HG02943 (cell line): Measurements from ENCODE around the gene PRKCB.
"Not testable (repeated sequence)": the region's sequence is repeated elsewhere in the genome, so short reads cannot be mapped to it uniquely, and the experiment has no call there.

ENCODE experiments used
- ATAC-seq: cut with Tn5 transposase; IDR thresholded peaks from one replicate; pipeline ENCODE4 v1.9.1; 2021; ENCODE audit warnings: mild to moderate bottlenecking, low read depth, moderate library complexity; ENCODE audit not compliant: unreplicated experiment

The PRKCB gene

DNA sequence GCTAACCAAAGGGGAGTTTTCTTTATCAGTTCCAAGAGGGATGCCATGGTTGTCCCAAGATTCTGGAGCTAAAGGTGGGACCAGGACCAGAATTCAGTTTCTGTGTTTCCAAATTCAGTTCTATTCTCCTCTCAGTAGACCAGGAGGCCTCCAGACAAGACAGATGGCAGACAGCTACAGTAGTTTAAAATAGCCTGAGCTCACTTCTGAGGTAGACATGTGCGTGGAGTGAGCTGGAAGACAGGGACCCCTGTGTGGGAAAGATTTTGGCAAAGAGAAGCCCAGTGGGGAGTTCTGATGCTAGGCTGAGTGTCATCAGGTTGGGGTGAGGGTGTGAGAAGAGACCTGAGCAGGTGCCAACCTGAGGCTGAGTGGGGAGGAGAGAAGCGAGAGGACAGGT lies 95.4 kb downstream of the PRKCB start:
- ATAC-seq, result no peak

DNA sequence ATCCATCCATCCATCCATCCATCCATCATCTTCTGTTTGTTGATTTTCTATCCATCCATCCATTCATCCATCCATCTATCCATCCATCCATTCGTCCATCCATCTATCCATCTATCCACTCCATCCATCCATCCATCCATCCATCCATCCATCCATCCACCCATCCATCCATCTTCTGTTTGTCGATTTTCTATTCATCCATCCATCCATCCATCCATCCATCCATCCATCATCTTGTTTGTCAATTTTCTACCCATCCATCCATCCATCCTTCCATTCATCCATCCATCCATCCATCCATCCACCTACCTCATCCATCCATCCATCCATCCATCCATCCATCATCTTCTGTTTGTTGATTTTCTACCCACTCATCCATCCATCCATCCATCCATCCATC lies 97.9 kb downstream of the PRKCB start:
- ATAC-seq, result not testable (repeated sequence)

DNA sequence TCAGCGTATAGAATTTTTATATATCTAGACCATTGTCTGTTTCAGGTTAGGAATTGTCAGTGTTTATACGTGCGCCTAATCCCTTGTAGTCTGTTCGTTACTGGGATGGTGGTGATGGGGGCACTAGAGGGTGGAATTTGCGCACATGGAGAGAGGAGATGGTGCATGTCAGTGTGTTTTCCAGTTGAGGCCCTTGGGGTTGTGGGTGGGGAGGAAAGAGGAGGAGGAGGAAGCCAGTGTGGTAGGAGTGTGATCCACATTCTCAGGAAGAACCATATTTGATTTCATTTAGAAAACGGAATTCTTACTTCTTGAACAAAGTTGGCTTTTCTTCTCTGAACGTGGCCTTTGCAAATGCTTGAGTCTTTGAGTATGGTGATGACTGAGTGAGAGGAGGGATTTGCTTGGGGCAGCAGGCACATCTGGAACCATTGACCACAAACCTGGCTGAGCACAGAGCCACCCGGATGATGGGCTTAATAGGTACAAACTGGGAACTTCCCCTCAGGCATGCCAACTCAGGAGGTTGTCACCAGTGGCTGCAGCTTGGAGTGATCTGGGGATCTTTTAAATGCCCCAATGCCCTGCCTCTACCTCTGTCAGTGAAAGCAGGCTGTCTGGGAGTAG lies 98.9 kb downstream of the PRKCB start:
- ATAC-seq, result no peak

DNA sequence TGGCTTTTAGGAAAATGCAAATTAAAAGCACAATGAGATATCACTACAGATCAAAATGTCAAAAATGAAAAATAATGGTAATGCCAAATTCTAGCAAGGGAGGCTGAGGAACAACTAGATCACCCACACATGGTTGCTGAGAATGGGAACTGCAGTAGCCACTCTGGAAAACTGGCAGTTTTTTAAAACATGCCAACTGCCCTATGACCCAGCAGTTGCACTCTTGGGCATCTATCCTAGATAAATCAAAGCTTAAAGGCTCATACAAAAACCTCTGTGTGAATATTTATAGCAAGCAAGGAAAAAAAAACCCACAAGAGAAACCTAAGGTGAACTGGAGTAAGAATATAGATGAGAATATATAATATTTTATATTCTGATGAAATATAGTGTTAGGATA lies 104.3 kb downstream of the PRKCB start:
- ATAC-seq, result no peak

DNA sequence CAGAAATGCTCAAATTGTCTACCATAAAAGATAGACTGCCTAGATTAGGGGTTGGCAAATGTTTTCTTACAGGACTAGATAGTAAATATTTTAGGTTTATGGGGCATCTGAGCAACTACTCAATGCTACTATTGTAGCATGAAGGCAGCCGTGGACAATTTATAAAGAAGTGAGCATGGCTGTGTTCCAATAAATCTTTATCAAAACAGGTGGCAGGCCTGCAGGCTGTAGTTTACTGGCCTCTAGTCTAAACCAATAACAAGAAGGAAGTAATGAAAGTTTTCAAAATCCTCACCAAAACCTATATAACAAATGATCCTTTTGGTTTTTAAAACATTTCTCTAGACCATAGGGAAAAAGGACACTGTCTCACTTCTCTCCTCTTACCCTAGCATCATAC lies 105.2 kb downstream of the PRKCB start:
- no peak for ATAC-seq

DNA sequence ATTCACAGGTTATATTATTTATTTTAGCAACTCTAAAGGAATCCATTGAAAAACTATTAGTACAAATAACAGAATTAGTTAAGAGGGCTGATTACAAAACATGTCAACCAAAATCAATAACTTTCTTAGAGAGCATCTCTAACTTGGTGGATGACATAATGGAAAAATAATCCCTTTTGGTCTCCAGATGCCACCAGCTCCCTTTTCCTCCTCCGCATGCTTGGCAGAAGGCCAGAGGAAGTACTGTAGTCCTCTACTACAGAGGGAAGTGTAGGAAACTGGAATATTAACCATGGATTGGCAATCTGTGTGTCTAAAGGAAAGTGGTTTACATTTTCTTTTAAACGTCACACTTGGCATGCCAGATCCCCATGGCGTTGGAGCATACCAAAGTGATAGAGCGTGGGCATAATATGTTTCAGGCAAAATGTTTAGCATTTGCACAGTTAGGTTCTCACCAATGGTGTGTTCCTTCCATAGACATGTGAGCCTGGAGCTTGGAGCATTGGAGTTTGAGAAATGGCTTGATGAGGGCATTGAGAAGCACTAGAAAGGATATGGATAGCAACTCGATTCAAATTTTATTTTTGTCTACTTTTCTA lies 106.3 kb downstream of the PRKCB start:
- ATAC-seq, result no peak

DNA sequence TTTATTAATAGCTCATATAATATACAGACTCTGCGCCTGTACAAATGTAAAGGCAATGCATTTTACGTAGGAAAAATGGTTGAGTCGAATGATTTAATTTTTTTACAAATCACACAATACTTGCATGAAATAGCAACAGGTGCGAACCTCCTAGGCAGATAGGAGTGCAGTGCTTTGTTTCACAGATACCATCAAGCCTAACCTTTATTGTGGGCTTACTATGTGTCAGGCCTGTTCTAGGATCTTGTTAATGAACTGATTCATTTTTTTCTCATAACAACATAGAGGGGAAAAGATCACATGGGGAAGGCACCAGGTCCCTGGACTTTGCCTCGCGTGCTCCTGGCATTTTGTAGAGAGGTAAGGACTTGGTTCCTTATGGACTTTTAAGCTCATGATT lies 107.8 kb downstream of the PRKCB start:
- no peak for ATAC-seq

DNA sequence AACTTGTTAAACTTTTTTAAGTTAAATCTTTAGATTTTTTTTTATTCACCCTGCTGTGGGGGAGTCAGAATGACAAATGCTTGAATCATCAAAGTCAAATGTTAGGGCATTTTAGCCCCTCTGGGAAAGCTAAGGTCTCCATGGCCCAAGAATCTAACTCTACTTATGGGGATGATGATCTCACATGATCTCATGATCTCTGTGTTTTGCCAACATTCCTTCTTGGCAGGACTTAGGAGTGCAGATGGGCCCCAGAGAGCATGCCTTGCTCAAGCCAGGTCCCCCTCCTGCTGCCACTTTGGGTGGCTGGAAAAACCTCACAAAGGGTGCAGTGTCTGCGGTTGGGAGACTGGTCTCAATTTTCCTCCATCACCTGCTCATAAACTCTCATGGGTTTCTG lies 108.6 kb downstream of the PRKCB start:
- no peak for ATAC-seq

DNA sequence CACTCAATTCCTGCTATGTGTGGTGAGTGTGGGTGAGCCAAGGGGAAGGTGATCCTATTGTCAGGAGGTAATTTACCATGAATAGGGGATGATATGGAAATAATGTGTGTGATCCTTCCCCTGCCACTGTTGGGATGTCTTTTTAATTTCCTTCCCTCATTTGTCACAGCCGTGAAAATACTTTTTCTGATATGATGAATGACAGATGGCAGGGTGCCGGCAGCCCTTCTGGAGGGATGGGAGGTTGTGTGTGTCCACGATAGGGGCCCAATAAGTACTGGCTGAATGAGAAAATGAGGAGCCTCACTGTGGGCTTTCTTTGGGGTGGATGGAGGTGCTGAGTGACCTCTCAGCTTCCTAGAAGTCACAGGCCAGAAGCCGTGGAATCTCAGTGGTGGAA lies 109.5 kb downstream of the PRKCB start:
- no peak for ATAC-seq

DNA sequence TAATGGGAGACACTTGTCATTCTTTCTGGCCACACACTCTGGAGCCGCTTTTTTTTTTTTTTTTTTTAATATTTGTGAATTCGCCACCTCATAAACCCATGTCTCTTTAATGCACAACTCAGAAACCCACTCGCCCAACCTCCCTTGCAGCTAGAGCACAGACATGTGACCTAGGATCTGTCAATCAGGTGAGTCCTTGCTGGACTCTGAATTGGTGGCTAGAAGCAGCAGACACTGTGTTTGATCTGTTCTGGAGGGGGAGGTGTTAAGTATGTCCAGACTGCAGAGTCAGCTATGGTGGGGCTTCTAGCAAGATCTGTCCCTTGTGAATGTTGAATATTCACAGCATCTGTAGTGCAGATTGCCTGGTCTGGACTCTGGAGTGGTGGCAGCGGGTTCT lies 112.1 kb downstream of the PRKCB start:
- ATAC-seq, result no peak

DNA sequence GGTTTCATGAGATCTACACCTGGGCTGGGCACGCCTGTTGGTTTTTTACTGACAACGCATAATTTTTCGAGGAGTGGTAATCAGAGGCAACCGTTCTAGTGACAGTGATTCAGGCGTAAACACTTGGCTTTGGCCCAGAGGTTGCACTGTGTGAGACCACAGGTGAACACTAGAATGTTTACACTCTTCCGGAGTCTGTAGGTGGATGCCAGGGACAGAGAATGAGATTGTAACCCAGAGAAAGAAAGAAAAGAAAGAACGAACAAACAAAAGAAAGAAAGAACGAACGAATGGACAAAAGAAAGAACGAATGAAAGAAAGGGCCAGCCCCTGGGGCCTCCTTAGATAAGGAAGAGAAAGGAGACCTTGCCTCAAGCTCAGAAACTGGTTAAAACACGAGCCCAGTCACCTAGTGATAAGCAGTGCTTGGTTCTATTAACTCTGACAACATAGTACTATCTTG lies 113.2 kb downstream of the PRKCB start:
- ATAC-seq, result no peak

DNA sequence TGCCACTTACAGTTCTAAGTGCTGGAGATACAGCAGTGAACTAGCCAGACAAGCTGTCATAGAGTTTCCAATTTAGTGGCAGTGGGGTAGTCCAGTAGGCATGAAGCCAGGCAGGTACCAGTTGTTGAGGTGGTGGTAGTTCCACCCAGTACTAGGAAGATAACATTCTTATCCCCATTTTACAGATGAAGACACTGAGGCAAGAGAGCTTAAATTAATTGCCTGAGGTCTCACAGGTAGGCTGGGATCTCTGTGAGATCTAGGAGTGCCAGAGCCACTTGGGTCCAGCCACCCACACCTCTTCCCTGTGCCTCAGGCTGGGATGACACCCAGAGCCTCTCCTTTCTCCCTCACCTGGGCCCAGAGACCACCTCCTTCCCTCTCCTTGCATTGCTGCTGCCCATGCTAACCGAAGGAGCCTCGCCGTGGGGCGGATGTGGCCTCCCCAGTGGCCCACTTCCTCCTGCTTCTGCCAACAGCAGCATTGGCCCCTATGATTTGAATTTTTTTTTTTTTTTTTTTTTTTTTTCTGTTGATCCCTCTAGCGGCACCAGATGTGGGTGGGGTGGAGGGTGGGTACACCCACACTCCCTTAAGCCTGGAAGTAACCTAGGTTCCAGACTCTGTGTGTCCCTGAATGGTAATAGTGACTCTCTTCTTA lies 114.0 kb downstream of the PRKCB start:
- ATAC-seq, result peak; percentile 56

DNA sequence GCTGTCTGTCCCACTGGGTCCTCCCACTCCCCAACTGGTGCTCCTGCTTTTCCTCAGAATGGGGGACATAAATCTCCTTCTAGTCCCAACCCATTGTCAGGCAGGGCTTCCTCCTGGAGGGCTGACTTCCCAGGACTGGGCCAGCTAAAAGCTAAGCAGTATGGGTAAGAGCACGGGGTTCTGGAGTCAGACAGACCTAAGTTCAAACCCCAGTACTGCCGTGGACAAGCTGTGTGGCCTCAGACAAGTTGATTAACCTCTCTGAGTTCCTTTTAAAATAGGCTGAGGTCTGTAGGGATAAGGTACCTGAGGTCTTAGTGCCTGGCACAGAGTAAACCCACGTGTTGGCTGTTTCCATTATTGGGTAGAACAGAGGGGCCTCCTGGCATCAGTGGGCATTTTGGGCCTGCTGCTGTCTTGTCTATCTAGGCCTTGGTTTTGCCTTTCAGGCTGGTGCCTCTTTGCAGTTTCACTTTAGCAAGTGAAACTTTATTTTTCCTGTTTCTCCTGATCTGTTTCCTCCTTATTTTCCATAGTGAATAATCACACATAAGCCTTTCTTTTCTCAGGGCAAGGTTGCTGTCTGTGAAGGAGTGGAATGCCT lies 114.6 kb downstream of the PRKCB start:
- no peak for ATAC-seq

DNA sequence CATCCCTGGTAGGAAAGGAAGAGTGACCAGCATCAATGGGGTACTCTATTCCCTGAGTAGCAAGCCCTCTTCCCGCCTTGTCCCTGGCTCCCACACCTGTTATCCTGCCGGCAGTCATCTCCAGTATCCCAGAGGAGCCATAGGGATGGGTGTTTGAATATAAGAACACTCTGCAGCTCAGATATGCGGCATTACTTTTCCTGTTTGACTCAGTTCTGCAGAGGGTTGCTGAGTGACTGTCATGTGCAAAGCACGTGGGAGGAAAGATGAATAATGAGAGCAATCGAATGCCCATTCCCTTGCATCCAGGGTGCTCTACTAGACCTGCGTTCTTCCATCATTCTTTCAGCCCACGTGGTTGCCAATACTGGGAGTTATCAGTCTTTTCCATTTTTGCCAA lies 115.1 kb downstream of the PRKCB start:
- no peak for ATAC-seq

DNA sequence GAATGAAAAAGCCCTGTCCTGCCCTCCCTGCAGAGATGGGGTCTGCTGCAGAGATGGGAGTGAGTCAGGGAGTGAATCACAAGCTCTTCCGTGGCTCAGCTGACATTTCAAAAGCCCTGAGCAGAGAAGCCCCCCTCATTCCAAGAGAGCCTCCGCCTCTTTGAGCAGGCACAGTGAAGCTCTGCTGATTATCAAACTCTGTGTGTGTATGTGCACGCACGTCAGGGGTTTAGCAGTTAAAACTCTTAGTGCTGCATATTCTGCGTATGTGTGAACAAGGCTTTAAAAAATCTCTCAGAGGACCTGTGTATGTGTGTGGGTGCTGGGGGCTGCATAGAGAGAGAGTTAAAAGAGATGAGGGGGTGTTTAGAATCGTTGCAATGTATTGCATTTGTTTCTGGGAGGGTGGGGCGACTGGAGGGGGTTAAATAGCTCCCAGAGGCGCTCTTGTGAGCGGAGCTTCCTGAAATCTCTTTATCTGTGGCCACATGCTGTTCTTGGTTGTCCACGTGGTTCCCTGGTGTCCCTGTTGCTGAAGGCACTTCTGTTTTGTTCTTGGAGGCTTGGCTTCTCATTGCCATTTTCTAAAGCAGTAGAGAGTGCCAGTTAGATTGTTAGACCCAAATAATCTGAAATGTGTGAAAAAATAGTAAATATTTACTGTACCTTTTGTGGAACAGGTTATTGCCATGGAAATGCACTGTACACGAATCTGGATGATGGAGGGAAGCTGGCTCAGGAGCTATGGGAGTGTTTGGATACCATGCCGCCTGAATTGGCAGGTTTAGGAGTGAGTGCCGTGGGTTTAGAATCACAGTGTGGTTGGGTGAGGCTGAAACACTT lies 116.6 kb downstream of the PRKCB start:
- ATAC-seq, result no peak

DNA sequence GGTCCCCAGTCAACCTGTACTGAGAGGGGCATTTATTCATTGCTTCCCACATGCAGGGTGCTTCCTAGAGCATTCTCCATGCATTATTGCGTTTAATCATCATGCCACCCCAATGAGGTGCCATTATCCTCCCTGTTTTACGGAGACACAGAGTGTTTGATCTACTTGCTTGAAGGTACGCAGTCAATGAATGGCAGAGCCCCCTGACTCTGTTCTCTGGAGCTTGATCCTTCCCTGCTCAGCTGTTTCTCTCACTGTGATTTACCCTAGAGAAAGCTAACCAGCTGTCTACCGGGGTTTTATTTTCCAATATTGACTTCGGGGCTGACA lies 117.2 kb downstream of the PRKCB start:
- no peak for ATAC-seq

DNA sequence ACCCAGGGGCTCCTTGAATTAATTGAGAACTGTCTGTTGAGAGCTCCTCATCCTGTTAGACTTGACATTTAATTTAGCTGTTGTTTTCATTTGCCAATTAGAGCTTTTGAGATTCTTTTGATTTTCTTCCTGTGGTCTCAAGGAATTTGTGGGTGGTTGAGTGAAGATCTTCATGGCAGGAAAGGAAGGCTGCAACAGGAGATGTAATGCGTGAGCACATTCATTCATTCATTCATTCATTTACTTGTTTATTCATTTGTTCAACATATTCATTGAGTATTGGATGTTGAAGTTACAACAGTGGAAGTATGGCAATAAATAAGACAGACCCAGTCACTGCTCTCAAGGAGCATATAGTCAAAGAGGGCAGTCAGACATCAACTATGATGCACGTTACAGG lies 117.7 kb downstream of the PRKCB start:
- ATAC-seq, result no peak

DNA sequence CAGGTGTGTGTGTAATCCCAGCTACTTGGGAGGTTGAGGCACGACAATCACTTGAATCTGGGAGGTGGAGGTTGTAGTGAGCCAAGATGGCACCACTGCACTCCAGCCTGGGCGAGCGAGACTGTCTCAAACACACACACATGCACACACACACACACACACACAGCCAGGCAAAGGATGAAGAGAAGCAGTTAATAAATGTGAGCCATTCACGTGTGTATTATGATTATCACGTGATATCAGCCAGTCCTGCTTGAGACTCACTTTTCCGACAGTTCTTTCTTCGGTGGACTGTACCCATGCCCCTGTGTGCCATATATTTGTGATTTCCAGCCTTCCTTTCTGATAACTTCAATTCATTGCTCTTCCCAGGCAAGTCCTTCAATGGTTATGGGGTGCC lies 119.3 kb downstream of the PRKCB start:
- ATAC-seq, result no peak

DNA sequence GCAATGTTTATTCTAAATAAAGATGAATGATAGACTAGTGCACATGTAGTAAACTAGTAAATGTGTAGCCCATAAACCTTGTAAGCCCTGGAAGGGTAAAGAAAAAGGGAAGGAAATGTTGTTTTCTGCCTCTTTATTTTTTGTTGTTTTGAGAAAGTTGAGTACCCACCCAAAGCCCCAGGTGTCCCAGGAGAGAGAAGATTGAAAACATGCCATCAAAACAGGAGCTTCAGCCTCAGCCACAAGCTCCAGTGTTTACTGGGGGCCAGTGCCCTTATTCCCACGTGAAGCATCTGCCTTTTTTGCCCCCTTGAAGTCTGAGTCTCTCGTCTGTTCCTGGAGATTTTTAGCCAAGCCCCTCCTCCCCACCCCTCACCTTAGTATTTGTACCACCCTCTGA lies 121.5 kb downstream of the PRKCB start:
- ATAC-seq, result no peak

DNA sequence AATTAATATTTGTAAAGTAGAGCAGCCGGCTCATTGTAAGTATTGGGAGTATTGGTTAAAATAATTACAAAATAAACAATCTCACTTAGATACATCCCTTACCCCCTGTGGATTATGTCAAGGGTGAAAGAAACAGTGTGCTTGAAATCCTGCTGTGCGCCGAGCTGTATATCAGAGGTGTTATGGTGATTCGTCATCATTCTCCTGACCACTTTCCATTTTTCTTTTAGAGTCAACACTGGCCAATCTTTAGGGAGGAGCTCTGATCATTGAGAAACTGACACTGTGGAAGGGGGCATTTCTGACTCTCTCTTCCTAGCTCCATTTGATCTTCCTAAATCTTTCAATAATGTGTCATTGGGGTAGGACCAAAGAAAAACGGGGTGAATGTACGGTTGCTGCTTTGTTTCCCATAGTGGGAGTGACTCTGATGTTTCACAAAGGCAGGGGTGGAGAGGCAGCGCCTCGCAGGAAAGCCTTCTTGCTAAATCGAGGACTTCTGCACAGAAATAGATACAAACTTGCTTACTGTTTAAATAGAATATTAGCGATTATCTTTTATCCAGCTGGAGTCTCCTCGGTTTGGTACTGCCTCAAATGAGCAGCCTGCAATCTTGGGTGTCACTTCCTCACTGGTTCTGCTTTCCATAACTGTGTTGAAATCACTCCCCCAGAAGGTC lies 123.4 kb downstream of the PRKCB start:
- no peak for ATAC-seq

DNA sequence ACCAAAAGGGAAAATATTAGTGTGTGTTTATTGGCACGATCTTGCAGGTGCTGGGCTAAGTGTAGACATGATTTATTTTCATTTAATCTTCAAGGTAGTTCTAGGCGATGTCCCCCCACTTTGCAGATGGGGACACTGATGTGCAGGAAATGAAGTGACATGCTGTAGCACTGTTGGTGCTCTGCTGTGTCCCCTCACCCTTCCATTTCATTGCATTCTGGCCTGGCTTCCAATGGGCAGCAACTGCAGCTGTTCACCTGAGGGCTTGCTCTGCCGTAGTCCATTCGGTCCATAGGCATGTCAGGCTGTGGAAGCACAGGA lies 123.9 kb downstream of the PRKCB start:
- ATAC-seq, result no peak
